Liver (tissue), 3 donors: ENCODE results near the gene C12orf57.

Source experiments
- GABPA ChIP-seq, 2 donors: IDR thresholded peaks in 1 of 2; conservative IDR thresholded peaks in 1 of 2; 2 replicates each; pipeline ENCODE4 v1.6.1; 2016; ENCODE audit warnings: antibody characterized with exemption in 2 of 2, mild to moderate bottlenecking in 1 of 2, moderate library complexity in 1 of 2
- TF ChIP-seq, protein P1 (sequence below): fragments of 150-350 bp; IDR thresholded peaks from 2 replicates; pipeline ENCODE4 v1.5.1; 2017; ENCODE audit warnings: improper control_type of control experiment, low read depth, low read length; ENCODE audit not compliant: missing input control
- TF ChIP-seq, protein P2 (sequence below): IDR thresholded peaks from 2 replicates; pipeline ENCODE4 v1.6.1; 2016; ENCODE audit warnings: antibody characterized with exemption
- donor health status: healthy.
- donor health status: healthy.

GRCh38 chr12:6929466-6930452 lies 14.1 kb upstream of the C12orf57 start:
- TF ChIP-seq, protein P1, sequence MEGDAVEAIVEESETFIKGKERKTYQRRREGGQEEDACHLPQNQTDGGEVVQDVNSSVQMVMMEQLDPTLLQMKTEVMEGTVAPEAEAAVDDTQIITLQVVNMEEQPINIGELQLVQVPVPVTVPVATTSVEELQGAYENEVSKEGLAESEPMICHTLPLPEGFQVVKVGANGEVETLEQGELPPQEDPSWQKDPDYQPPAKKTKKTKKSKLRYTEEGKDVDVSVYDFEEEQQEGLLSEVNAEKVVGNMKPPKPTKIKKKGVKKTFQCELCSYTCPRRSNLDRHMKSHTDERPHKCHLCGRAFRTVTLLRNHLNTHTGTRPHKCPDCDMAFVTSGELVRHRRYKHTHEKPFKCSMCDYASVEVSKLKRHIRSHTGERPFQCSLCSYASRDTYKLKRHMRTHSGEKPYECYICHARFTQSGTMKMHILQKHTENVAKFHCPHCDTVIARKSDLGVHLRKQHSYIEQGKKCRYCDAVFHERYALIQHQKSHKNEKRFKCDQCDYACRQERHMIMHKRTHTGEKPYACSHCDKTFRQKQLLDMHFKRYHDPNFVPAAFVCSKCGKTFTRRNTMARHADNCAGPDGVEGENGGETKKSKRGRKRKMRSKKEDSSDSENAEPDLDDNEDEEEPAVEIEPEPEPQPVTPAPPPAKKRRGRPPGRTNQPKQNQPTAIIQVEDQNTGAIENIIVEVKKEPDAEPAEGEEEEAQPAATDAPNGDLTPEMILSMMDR, result no peak
- TF ChIP-seq GABPA (IDR thresholded peaks at IDR 0.05 in 1 of 2, conservative IDR thresholded peaks at IDR 0.05 in 1 of 2), result no peak
- TF ChIP-seq, protein P2, sequence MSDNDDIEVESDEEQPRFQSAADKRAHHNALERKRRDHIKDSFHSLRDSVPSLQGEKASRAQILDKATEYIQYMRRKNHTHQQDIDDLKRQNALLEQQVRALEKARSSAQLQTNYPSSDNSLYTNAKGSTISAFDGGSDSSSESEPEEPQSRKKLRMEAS, result no peak
